Stimulated activated CD8-positive, alpha-beta memory T cell treated with anti-CD3 and anti-CD28 coated beads, Interleukin-15, amount 100 ng/mL, for 24 hours (primary cell): Measurements from ENCODE around the gene PLCB2.

ENCODE experiments used
- DNase-seq: peaks from one replicate; pipeline ENCODE4 v3.0.0-alpha.2; 2020; ENCODE audit warnings: low read depth

PLCB2 gene, protein sequence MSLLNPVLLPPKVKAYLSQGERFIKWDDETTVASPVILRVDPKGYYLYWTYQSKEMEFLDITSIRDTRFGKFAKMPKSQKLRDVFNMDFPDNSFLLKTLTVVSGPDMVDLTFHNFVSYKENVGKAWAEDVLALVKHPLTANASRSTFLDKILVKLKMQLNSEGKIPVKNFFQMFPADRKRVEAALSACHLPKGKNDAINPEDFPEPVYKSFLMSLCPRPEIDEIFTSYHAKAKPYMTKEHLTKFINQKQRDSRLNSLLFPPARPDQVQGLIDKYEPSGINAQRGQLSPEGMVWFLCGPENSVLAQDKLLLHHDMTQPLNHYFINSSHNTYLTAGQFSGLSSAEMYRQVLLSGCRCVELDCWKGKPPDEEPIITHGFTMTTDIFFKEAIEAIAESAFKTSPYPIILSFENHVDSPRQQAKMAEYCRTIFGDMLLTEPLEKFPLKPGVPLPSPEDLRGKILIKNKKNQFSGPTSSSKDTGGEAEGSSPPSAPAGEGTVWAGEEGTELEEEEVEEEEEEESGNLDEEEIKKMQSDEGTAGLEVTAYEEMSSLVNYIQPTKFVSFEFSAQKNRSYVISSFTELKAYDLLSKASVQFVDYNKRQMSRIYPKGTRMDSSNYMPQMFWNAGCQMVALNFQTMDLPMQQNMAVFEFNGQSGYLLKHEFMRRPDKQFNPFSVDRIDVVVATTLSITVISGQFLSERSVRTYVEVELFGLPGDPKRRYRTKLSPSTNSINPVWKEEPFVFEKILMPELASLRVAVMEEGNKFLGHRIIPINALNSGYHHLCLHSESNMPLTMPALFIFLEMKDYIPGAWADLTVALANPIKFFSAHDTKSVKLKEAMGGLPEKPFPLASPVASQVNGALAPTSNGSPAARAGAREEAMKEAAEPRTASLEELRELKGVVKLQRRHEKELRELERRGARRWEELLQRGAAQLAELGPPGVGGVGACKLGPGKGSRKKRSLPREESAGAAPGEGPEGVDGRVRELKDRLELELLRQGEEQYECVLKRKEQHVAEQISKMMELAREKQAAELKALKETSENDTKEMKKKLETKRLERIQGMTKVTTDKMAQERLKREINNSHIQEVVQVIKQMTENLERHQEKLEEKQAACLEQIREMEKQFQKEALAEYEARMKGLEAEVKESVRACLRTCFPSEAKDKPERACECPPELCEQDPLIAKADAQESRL

DNA sequence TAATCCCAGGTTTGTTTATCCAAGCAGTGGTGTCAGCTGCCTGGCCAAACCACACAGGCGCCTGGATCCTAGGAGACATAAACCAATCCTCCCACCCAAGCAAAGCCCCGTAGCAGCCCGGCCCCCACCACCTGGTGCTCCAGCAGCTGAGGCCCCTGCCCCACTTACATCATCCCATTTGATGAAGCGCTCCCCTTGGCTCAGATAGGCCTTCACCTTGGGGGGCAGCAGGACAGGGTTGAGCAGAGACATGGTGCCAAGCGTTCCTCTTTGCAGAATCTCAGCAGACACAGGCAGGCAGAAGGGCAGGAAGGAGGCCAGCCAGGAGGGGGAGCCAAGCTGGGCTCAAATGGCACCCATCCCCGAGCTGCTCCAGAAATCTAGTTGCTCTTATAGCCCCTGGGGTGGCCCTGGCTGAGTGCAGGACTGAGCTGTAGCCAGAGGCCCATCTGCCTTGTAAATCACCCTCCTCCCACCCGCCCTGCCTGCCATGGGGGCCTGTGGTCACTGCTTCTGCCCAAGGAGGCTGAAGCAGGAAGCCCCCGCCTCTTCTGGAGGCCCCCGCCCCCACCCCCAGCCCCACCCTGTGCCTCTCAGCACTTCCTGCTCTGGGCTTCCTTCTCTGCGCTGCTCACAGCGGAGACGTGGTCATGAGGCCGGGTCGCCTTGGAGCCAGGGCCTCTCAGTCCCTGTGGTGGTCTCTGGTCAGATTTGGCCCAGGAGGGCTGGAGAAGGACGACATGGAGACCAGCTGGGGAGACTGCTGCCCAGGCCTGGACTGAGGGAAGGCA, at the start of gene PLCB2:
TSS of gene PLCB2 (minus strand) at position 515 of the 791 bp plus-strand sequence. CDS start at position 252, 263 bp downstream.
- DNase-seq = peak; percentile 39

DNA sequence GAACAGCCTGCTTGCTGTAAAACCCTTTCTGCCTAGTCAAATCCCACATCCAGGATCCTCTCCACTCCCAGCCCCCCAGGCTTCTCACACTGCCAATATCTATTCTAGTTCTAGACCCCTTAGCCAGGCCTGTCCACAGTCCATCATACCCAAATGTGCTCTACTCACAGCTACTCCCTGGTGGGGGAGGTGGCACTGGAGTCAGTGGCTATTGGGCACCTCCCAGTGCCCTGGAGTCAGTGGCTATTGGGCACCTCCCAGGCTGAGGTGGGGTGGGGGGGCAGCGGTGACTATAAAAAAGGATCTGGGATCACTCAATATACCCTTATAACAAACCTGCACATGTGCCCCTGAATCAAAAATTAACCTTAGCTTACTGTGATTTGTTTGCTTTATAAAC, 49.5 kb upstream of the PLCB2 start:
- DNase-seq = no peak

DNA sequence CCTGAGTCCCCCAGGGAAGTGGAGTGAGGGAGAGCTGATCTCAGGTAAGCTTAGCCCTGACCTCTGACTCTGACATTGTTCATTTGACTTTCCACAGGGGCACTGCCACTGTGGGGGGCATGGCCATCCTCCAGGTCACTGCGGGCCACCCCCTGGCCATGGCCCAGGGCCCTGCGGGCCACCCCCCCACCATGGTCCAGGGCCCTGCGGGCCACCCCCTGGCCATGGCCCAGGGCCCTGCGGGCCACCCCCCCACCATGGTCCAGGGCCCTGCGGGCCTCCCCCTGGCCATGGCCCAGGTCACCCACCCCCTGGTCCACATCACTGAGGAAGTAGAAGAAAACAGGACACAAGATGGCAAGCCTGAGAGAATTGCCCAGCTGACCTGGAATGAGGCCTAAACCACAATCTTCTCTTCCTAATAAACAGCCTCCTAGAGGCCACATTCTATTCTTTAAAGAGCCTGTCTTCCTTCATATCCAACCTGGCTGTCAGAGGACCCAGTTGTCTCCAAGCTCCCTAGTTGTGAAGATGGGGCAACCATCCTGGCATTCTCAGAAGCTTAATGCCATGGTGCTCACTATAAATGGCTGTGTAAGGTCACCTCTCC, 48.3 kb upstream of the PLCB2 start:
- DNase-seq = no peak

DNA sequence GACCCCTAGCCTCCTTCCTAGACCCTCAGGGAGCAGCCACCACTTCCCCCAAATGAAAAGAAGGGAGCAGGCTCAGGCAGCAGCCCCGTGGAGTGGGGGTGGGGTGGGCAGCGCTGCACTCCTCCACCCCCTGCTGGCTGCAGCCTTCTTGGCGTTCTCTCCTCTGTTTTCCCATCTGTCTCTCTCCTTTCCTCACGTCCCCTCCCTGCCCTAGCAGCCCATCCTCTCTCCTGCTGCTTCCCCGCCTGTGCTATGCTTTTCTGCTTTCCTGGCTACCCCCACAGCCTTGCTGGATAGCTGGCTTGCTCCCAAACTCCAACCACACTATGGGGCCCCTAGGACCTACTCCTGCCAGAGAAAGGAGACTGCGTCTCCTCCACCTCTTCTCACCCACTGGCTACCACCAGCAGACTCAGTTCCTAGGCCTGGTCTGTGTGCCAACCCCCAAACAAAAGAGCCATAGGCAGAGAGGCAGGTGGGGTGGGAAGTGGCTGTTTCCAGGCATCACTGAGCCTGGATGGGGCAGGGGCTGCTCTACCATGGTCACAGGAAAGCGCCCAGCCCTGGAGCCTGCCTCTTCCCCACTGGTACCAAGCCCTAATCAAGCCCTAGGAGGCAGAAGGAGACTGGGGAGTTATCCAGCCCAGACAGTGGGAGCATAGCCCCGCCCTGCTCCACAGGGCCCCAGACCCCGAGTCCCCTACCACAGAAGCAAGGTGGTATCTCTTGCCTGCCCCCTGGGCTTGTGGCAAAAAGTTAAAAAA, 46.9 kb upstream of the PLCB2 start:
- DNase-seq = no peak

DNA sequence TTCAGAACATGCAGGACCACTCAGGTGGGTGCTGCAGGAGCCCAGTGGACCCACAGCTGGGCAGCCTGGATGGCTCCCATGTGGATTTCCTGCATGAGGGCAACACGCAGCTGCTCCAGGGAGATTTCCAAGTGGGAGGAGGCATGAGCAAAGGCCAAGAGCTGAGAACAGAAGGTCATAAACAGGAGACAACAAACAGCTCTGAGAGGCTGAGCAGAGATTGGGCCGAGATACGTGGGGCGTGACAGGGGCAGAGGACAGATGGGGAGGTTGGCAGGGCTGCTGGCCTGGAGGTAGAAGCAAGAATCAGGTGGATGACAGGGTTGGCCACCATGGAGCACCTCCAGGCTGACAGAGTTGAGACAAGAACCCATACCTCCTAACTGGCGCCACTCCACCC, 46.0 kb upstream of the PLCB2 start:
- DNase-seq = no peak

DNA sequence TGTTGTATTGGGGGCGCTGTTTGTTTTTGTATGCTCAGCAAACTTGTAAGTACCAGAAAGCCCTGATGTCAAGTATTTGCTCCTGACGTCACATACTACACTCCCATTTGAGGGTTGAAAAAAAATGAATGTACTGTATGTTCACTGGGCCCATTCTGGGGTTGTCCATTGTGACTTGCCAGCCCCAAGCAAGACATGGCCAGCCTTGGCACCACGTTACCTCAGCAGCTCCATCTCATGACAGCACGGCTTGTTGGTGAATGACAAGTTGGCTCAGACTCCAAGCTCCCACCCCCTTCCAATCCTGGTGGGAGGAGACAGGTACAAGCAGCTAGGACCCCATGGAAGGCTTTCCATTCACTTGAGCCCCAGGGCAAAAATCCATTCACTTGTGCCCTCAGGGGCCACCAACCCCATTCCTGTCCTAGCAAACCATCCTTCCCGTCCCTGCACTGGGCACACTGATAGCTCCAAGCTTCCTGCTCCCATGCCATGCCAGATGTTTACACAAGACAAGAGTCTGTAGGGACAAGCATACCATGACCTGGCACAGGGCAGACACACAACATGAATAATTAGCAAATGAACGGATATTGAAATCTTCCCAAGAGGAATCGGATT, 44.7 kb upstream of the PLCB2 start:
- DNase-seq = no peak

DNA sequence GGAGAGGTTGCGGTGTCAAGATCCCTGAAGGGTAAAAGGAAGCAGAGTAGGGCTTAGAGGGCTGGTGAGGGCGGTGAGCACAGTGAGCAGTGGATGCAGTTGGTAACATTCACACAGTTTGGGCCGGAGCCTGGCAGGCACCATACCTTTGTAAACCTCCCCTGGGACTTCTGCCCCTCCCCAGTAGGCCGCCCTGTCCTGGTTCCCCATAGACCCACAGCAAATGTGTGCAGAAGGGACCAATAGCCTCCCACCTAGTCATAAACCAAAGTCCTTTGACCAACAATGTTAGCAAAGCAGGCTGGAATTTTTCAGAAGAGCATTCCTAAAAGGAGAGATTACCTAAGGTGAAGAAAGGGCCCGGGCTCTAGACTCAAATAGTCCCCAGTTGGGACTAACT, 41.4 kb upstream of the PLCB2 start:
- no peak for DNase-seq

DNA sequence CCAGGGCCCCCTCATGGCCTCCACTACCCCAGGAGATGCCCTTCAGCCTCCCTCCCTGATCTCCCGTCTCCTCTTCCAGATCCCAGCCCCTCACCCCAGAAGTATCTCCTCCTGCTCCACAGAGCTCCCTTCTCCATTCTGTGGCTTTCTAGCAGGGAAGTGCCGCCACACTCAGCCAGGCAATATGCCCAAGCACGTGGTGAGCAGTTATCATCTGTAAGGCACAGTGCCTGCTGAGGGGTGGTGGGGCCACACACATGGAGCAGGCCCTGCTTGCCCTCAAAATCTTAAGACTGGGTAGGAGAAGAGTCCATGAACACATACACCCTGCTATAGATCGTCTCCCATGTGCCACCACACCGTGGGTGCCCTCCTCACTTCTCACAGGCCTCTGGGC, 40.7 kb upstream of the PLCB2 start:
- no peak for DNase-seq

DNA sequence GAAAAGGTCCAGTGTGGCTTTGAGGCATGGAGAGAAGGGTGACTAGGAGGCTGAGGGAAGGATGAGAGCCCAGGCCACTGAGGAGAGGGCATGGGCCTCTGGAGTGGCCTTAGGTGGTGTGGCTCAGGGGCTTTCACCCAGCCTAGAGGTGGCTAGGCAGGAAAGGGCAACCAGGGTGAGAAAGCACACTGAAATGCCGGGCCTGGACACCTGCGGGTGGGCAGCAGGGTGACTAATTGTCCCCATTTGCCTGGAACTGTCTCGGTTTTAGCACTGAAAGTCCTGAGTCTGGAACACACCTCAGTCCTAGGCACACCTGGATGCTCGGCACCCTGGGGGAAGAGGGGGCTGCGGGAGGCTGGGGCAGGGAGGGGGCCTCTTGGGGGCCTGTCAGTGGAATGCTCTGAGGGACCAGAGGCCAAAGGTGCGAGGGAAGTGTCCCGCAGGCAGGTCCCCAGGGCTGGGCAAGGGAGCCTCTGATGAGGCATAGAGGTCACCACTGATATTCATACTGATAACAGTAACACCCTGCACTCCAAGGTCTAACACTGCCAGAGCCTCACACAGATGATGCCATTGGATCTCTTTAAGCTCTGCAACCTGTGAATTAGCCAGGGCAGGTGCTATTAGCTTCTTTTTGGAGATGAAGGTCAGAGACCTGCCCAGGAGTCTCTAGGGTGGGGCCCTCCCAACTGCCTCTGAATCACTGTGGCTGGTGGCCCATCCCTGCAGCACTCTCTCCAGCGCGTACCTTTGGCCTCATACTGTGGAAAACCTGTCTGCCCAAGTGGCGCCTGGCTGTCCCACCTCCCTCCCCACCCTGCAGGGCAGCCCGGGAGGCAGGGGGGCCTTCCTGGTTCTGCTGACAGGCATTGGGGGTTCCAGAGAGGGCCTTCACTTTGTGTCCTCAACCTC, 40.1 kb upstream of the PLCB2 start:
- no peak for DNase-seq

DNA sequence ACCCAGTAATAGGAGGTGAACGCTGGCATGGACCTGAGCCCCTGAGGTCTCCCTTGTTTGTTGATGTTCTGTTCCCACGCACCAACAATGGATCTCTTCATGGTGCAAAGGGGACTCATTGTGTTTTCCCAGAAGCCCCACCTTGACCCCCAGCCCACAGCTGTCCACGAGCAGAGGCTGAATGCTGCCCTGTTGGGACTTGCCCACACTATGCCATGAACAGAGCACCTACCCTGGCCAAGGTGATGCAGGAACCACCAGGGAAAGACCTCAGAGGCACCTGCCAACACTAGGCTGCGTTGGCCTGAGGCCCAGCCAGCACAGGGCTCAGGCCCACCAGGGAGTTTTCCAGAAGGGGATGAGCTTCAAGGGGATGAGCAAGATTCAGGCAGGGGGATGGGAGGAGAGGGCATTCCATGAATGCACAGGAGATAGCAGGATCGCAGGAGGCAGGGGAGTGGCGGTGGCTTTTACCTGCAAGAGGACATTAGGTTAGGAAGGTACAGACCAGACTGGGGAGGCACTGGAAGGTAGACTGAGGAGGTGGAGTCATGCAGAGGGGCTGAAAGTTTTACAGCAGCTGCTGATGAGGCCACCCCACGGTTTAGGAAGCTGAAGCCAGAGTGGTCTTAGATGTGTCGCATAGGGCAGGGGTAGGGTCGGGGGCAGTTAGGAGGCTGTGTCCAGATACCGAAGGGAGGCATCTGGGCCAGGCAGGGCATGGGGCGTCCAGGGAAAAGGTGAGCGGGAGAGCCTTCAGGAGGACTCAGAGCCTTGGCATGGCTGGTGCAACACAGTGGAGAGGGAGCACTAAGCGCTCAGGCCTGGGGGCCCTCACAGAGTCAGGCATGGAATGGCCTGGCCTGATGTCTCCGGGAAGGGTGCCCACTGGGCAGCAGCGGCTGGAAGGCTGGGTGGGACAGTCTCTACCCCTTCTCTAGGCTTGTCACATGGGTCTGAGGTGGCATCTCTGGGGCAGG, 39.1 kb upstream of the PLCB2 start:
- no peak for DNase-seq

DNA sequence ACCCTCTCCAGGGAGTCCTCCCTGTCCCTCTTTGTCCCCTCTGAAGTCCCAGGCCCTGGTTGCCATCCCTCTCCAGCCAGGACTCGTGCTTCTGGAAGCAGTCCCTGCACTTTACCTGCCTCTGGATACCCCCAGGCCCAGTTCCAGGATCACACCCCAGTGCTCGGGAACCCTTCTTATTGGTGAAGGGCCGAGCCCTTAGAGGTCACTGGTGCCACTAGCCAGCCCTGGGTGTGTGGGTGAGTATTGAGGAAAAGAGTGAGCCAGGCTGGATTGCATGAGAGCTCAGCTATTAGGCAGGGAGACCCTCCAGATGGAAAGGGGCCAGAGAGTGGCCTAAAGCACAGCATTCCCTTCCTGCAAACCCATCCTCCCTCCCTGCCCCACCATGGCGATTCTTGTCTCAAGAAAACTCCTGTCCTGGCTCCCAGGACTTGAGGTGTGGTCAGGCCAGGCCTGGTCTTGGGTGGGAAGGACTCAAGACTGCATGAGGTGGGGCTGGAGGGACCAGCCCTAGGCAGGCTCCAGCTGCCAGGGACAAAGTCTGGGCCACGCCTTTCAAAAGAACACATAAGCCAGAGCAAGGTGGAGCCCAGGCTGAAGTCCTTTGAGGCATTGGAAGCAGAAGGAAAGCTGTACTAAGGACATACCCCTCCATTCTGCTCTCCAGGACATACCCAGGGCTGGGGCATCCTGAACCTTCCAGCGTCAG, 38.3 kb upstream of the PLCB2 start:
- DNase-seq = no peak

DNA sequence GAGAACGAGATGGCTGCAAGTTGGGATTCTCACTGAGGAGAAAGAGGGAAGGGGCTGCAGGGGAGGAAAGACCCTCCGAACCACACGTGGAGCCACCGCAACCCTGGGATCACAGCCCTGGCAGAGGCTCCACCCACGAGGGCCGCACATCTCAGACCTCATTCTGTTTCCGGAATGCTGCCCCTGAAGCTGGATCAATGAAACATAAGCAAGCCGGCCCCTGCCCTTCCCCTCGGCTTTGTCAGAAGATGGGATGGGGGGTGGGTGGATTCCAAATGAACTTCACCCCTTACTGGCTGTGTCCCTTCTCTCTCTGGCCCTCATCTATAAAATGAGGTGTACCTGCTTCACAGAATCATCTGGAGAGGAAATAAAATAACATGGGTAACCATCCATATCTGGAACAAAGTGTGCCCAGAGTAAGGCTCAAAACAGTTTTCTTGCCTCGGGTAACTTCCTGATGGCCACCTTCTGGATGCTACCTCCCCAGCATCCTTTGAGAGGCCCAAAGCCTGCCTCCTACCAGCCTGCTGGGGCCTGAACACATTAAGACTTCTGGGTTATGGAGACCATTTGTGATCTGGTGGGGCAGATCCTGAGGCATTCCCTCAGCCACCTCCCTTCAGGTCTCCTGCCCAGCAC, 37.6 kb upstream of the PLCB2 start:
- DNase-seq = no peak

DNA sequence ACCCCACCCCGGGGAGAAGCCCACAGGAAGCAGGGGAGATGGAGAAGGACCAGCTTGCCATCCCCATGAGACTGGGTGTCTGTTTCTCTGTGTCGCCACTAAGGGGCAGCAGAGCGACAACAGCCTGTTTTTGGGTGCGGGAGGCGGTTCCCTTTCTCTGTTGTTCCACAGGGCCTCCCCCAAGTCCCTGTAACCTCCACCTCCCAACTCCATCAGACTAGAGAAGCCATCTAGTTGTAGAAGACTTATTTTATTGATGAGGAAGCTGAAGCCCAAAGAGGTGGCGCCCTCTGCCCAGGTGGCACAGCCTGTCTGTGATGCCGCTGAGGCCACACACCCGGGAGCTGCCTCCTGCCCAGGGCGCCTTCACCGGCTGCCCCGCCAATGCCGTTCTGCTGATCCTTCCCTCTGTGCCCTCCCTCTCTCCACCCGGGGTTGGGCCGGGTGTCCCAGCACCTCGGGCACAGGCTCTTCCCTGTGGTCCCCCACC, 36.9 kb upstream of the PLCB2 start:
- no peak for DNase-seq

DNA sequence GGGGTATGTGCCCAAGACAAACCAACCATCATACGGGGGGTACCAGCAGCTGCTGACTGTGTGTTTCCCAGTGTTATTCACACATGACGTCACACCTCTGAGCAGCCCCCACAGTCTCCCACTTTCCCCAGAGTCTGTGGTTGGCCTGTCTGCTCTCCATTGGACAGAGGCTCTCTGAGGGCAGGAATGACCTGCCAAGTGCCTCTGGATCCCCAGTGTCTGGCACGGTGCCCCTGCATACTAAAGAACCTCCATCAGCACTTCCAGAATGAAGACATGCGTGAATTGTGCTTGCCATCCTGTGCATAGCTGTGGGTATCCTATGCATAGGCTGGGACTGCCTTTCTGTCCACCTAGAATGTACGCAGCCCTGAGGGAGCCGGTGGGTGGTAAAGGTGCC, 36.5 kb upstream of the PLCB2 start:
- DNase-seq = no peak

DNA sequence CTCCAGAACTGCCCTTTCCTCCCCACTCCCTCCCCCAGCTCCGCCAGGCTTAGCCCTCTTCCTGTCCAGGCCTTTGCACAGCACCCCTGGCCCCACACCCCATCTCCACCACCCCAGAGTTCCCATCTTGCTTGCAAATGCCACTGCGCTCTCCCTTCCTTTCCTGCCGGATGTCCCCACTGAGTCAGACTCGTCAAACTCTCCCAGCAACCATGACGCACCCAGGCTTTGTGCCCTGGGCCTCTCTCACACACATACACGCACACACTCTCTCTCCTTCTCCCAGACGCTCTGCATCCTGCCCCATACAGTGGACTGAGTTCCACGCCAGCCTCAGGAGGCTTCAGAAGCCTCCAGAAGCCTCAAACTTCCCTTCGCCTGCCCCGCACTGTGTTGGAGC, 35.8 kb upstream of the PLCB2 start:
- DNase-seq = no peak
